ENCODE results near the gene SUDS3. TPM values are rescaled to one million over a fixed set of nuclear protein-coding genes. Genes with fewer than 3 reads are reported as not detected.

SUDS3 gene
- 29.1 and 53.4 TPM in 2 replicates for total RNA-seq

GRCh38 chr12:118376089-118377020 is at the start of gene SUDS3:
TSS of gene SUDS3 (plus strand) at chr12:118376555. CDS start at chr12:118376692, 137 bp downstream.

GRCh38 chr12:118372541-118373495 is 3.5 kb upstream of the SUDS3 start, which contains the start of gene TAOK3:
TSS of gene TAOK3 (minus strand) at chr12:118372907. CDS start at chr12:118255567, 117,340 bp downstream.

Other genes starting within 250 kb of the SUDS3 start
- gene PEBP1, start 240.4 kb upstream of the SUDS3 start, total RNA-seq, result 226 and 243 TPM in 2 replicates
- 36.1 and 61.7 TPM in 2 replicates for gene TAOK3, start 3.6 kb upstream of the SUDS3 start, total RNA-seq